WTC11 (cell line): ENCODE results near the gene FANK1.
"Not testable (repeated sequence)": the region's sequence is repeated elsewhere in the genome, so short reads cannot be mapped to it uniquely, and the experiment has no call there.

Experiments
- CTCF ChIP-seq: fragments of 200-600 bp; IDR thresholded peaks from 2 replicates; pipeline ENCODE4 v1.8.0; 2022; ENCODE audit warnings: antibody characterized with exemption
- E2F5 ChIP-seq: sonication (generic); formaldehyde crosslinking; IDR thresholded peaks from 2 replicates; pipeline ENCODE4 v1.8.1; 2022; ENCODE audit warnings: mild to moderate bottlenecking, moderate library complexity, missing genetic modification reagents
- ELF4 ChIP-seq: sonication (generic); formaldehyde crosslinking; IDR thresholded peaks from 2 replicates; pipeline ENCODE4 v1.8.1; 2022; ENCODE audit warnings: low read depth, mild to moderate bottlenecking, moderate library complexity, missing genetic modification reagents
- MAX ChIP-seq: sonication (generic); formaldehyde crosslinking; IDR thresholded peaks from 2 replicates; pipeline ENCODE4 v1.8.0; 2022; ENCODE audit warnings: mild to moderate bottlenecking, missing genetic modification reagents
- NFYB ChIP-seq: sonication (generic); formaldehyde crosslinking; conservative IDR thresholded peaks from 2 replicates; pipeline ENCODE4 v1.8.0; 2022; ENCODE audit warnings: low read depth, missing genetic modification reagents
- NR3C1 ChIP-seq: sonication (generic); formaldehyde crosslinking; conservative IDR thresholded peaks from 2 replicates; pipeline ENCODE4 v1.8.1; 2023; ENCODE audit warnings: low read depth, mild to moderate bottlenecking, missing genetic modification reagents
- STAT6 ChIP-seq: sonication (generic); formaldehyde crosslinking; conservative IDR thresholded peaks from 2 replicates; pipeline ENCODE4 v1.8.1; 2023; ENCODE audit warnings: mild to moderate bottlenecking, low read depth, missing genetic modification reagents, moderate library complexity
- USF1 ChIP-seq: sonication (generic); formaldehyde crosslinking; IDR thresholded peaks from 2 replicates; pipeline ENCODE4 v1.8.0; 2022; ENCODE audit warnings: mild to moderate bottlenecking, missing genetic modification reagents
- USF2 ChIP-seq: sonication (generic); formaldehyde crosslinking; IDR thresholded peaks from 2 replicates; pipeline ENCODE4 v1.8.1; 2023; ENCODE audit warnings: mild to moderate bottlenecking, missing genetic modification reagents, moderate library complexity

GRCh38 chr10:125909491-125909890 lies 13.1 kb downstream of the FANK1 start:
- not testable (repeated sequence) for TF ChIP-seq E2F5 (CRISPR knock-in tag); MAX (CRISPR knock-in tag); ELF4 (CRISPR knock-in tag); CTCF; NFYB; STAT6 (CRISPR knock-in tag); USF2 (CRISPR knock-in tag); NR3C1 (CRISPR knock-in tag); USF1 (CRISPR knock-in tag)
